Ureter (tissue), 1 donor: ENCODE measurements around the gene IGFL2. TPM values are rescaled to one million over a fixed set of nuclear protein-coding genes. Genes with fewer than 3 reads are reported as not detected.
"Not testable (repeated sequence)": the region's sequence is repeated elsewhere in the genome, so short reads cannot be mapped to it uniquely, and the experiment has no call there.

Experiments
- DNase-seq: peaks from one replicate; pipeline ENCODE4 v3.0.0-alpha.2; 2020; ENCODE audit warnings: low spot score
- total RNA-seq: library from RNA; stranded (reverse); gene quantifications from one replicate; pipeline ENCODE4 v1.2.4, GENCODE V29; 2023
- donor health status: DM: yes; HTN: yes; CAD: no.

IGFL2 gene
- total RNA-seq, 1 donor from 2014 or later = not detected

DNA sequence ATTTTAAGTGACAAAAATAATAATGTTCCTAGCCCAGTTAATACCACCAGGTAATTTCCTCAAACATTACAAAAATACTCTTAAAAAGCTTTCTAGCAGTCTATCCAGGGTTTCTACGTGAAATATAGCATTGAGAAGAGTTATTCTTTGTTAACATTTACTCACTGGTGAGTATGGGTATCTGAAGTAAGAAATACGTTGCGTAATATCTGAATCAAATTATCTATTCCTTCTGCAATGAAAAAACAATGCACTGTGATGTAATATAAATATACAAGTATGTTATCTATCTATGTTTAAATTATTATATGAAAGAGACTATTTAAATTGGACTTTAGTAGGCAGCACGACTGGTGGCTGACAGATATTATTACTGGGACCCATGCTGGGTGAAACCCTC is 5.7 kb upstream of the IGFL2 start:
- no peak for DNase-seq

DNA sequence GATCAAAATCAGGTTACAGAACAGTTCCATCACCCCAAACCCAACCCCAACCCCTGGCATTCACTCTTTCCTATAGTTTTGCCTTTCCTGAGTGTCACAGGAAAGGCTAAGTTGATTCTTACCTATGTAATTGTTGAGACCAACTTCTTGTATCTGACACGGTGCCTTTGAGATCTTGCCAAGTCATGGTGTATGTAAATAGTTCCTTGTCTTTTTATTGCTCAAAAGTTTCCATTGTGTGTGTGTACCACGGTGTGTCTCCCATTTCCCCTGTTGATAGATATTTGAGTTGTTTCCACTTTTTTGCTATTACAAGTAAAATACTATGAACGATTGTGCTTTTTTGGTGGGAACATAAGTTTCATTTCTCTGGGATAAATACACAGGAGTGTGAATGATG is 3.3 kb upstream of the IGFL2 start:
- DNase-seq = no peak

DNA sequence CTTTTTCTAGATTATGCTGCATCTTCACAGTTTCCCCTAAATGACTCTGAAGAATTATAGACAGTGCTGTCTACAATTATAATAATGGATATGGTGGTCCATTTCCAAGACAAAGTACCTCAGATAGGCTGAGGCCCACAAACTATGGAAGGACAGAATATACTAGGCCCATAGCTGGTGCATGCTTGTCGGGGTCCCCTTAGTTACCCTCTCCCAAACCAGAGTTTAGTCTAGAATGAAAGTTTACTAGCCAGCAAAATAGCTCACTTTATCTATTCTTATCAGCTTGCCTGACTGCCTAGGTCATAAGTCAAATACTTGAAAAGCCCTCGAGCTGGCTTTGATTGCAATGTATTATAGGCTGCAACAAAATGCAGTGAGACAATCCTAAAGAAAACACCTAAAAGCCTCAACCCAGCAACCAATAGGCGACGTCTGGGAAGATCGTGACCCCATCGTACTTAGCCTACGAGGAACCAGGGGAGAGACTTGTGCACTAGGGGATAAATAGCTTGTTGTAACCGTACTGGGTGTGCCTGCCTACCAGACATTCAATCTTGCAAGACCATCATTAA is 785 bp upstream of the IGFL2 start:
- no peak for DNase-seq

DNA sequence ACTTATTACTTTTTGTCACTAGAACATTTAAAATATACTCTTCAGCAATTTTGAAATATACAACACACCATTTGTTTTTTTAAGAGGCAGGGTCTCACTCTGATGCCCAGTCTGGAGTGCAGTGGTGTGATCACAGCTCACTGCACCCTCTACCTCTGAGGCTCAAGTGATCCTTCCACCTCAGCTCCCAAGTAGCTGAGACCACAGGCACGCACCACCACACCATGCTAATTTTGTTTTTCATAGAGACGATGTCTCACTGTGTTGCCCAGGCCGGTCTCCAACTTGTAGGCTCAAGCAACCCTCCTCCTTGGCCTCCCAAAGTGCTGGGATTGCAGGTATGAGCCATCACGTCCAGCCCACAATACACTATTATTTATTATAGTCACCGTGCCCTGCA is 2.6 kb downstream of the IGFL2 start:
- no peak for DNase-seq

DNA sequence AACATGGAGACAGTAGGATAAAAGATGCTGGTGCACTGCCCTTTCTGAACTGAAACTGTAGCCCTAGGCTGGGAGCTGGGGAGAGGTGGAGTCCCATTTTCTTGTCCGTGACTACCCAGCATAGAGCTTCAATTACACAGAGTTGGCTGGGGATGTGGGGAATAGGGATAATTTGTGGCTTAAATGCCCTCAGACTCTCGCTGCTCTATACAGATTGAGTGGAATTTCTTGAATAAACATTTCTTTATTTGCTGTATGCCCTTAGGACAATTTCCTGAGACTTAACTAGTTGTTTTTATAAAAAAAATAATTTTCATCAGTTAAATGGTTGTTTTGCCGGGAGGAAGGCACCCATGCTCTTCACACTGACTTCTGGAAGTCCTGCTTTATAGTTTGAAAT is 7.2 kb downstream of the IGFL2 start:
- DNase-seq = no peak

DNA sequence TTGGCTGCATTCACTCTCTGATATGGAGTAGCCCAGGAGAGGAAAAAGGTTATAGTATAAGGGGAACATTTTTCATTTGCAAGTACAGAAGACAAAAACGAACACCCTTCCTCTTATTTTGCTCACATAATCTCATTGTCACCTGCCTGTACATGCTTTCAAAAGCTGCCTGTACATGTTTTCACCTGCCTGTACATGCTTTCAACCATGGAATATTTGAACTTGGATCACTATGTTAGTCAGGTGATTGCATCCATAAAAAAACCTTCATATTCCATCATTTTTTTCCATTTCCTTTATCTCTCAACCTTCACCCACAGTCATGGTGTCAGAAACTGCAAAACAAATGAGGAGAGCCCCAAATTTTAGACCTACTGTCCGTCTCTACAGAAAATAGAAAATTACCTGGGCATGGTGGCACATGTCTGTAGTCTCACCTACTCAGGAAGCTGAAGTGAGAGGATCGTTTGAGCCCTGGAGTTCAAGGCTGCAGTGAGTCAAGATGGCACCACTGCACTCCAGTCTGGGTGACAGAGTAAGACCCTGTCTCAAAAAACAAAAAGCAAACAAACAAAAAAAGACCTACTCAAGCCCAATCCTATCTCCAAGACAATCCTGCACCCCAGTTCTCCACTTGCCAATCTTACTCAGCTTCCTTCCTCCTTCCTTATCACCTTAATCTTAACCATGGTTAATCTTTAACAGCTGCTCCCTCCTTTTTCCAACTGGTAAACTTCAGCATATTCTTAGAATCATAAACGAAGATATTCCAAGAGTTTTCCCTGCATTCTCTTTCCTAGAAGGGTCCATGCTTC is 11.6 kb downstream of the IGFL2 start:
- DNase-seq = no peak

DNA sequence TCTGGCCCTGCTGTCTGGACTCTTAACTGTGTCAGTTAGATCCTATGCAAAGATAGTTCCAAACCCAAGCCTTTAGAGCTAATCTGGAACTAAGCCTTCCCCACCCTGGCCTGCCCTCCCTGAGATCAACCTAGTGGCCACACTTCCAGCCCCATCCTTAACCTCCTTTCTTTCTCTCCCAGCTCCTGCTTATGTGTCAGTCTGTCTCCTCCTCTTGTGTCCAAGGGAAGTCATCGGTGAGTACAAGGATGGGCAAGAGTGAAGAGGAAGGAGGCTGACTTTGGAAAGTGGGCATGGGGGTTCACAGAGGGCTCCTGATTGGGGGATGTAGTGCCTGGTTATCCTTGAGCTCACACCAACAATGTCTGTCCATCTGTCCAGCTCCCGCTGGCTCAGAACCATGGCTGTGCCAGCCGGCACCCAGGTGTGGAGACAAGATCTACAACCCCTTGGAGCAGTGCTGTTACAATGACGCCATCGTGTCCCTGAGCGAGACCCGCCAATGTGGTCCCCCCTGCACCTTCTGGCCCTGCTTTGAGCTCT is 12.3 kb downstream of the IGFL2 start:
- no peak for DNase-seq

DNA sequence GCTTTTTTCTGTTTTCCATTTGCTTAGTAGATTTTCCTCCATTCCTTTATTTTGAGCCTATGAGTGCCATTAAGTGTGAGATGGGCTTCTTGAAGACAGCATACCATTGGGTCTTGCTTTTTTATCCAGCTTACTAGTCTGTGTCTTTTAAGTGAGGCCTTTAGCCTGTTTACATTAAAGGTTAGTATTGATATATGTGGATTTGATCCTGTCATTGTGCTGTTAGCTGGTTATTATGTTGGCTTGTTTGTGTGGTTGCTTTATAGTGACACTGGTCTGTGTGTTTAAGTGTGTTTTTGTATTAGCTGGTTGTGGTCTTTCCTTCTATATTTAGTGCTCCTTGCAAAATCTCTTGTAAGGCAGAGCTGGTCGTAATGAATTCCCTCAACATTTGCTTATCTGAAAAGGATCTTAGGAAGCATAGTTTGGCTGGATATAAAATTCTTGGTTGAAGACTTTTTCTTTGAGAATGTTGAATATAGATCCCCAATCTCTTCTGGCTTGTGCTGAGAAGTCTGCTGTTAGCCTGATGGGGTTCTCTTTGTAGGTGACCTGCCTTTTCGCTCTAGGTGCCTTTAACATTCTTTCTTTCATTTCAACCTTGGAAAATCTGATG is 13.7 kb downstream of the IGFL2 start:
- not testable (repeated sequence) for DNase-seq

DNA sequence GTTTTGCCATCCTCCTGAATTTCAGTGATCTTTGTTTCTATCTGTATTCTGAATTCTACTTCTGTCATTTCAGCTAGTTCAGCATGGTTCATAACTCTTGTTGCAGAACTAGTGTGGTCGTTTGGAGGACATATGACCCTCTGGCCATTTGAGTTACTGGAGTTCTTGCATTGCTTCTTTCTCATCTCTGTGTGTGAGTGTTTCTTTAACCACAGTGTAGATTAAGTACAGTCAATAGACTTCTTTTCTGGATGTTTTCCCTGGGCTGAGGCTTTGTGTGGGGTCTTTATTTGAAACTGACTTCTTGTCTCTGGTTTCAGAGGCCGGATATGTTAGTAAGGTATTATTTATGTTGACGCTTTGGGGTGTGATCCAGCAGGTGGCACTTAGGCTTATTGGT is 14.7 kb downstream of the IGFL2 start:
- DNase-seq = no peak

DNA sequence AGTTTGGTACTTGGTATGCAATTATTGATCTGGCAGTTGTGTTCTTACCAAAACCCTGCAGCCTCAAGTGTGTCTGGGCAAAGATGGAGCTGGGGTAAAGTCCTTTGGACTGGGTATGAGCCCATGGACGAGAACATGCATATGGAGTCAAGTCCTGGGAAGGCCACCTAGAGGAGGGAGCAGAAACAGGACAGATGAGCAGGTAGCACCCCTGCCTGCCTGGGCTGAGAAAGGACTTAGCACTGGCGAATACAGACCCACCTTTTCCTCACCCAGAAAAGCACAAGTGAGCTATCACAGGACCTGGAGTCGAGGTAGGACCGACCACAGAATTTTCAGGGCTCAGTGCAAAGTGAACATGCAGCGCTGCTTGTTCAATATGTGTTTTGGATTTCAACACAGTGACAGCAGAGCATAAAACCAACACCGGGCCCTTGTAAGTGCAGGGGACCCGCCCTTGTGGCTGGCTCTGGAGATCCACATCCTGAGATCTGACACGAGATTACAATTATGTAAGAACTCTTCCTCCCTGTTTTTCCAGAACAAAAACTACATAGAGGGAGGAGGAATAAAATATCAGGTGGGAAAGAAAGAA is 25.9 kb downstream of the IGFL2 start:
- DNase-seq = no peak

DNA sequence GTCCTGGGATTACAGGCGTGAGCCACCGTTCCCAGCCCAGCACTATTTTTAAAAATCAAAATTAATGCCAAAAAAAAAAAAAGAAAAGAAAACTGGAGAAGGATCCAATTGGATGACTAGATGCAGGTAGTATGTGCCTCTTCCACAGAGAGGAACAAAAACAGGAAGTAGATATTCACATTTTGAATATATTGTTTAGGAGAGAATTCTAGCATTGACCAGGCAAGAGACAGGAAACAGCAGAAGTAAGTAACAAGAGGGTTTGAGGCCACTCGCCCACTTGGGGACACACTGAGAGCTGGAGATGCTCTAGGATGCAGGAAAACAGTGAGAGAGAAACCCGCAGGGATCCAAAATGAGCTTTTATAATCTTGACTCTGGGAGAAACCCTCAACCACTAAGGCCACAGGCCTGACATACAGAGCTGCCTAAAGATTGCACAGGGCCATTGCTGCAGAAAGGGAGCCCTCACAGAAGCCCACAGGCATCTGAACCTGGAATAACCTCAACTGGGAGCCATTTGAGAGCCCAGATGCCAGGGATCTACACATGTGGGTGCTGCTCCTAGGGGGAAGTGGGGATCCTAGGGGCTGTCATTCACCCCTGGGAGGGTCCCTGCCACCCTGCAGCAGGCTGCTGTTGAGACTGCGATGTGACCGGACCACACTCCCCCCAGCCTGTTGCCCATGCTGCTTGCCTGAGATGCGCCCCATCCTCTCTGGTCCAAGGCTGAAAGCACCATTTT is 28.2 kb downstream of the IGFL2 start:
- DNase-seq = no peak

DNA sequence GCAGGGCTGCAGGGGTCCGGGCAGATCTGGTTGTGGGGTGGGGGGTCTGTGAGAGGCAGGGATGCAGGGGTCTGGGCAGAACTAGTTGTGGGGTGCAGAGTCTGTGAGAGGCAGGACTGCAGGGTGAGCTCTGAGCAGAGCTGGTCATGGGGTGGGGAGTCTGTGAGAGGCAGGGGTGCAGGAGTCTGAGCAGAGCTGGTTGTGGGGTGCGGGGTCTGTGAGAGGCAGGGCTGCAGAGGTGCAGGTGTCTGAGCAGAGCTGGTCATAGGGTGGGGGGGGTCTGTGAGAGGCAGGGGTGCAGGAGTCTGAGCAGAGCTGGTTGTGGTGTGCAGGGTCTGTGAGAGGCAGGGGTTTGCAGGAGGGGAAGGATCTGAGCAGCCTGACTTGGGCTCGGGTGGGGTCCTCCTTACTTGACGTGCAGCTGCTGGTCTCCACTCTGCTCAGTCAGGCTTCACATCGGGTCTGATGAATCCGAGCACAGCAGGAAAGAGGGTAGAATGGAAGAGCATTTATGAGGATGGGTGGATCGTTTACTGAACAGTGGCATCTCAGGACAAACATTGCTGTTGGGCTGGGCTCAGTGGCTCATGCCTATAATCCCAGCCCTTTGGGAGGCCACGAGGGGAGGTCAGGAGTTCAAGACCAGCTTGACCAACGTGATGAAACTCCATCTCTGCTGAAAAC is 31.2 kb downstream of the IGFL2 start:
- DNase-seq = no peak

DNA sequence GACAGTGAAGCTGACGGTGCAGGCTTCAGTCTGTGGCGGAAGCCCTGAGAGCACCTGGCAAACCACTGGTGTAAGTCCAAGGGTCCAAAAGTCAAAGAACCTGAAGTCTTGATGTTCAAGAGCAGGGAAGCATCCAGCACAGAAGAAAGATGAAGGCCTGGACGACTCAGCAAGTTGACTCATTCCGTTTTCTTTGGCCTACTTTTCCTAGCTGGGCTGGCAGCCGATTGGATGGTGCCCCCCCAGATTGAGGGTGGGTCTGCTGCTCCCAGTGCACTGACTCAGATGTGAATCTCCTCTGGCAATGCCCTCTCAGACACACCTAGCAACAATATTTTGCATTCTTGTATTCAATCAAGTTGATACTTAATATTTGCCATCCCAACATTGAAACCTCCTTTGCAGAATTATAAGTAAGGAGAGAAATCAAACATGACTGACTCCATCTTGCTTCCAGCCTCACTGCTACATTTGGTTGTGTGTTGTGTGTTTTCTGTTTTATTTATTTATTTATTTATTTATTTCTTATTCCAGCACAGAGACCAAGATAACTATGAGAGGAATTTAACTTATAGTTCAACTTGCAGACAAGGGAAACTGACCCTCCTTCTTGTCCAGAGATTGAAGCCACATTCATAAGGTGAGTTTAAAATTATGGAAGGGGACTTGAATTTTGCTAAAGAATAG is 32.8 kb downstream of the IGFL2 start:
- no peak for DNase-seq

DNA sequence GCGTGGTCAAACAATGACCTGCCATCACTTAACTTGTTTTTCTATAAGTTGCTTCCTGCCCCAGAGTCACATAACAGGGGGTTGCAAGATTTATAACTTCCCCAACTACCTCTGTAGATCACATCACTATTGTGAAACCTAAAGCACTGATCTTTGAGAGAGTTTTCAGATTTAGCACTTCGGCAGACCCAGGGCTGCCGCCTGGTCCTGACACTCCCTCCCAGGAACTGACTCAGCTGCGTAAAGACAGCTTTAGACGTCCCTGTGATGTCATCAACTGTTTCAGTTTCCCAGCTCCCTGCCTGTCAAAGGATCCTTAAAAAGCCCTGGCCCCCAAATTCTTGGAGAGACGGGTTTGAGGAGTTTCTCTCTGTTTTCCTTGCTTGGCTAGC is 33.3 kb downstream of the IGFL2 start:
- no peak for DNase-seq

DNA sequence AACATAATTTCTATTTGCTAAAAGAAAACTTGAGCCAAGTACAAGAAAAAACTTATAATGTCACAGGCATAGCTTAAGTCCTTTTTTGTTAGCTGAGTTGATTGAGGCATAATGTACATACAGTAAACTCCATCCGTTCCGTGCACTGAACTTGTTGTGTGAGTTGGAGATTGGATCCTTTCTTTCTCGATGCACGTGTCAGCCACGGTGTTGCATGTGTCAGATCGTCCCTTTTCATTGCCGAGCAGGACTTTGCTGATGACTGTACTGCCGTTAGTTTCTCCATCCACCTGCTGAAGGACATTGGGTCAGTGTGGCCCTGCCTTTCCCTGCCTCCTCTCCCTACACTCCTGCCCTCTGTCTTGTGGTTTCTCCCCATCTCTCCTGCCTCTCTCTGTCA is 34.4 kb downstream of the IGFL2 start:
- DNase-seq = no peak

DNA sequence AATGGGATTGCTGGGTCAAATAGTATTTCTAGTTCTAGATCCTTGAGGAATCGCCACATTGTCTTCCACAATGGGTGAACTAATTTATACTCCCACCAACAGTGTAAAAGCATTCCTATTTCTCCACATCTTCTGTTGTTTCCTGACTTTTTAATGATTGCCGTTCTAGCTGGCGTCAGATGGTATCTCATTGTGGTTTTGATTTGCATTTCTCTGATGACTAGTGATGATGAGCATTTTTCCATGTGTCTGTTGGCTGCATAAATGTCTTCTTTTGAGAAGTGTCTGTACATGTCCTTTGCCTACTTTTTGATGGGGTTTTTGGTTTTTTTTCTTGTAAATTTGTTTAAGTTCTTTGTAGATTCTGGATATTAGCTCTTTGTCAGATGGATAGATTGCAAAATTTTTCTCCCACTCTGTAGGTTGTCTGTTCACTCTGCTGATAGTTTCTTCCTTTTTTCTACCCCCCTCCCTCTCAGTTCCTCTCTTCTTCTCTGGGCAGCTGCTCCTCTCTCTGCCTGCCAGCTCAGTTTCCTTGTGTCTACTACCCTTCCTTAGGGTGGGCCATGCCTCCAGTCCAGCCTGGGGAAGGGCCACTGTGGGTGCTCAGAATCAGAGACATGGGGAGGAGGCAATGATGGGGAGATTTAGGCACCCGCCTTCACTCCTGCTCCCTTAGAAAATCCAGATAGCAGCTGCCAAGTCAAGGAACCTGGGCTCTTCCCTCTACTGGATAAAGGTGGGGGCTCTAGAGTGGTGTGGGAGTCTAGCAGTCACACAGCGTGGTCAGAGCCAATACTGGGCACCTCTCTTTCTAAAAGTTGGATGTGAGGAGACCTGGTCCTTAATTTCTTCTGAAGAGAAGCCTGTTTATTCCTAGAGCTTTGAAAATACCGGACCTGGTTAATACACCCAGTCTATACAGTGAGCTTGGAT is 37.0 kb downstream of the IGFL2 start:
- not testable (repeated sequence) for DNase-seq

DNA sequence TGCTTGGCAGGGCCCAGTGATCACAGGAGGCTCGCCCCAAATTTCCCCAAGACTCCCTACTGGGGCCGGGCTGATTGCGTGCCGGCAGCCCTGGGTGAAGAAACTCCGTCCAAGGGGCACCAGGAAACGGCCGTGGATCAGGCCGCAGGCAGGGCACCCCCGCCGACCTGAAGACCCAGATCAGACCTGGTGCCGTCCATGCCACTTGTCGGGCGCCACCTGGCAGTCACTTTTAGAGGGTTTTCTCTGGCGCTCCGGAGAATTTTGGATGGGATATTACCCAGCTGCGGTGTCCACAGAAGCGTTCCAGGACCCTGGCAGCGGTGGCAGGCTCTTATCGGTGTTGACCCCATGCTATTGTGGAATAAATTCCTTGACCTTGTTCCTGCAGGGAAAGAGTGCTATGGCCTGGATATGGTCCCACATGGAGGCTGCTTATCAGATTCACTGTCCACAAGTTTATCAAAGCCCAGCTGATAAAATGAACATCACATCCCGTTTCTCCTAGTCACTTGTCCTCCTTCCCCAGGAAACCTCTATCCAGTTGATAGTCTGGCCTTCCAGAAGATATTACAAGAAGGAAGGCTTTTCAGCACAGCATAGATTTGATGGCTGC is 38.2 kb downstream of the IGFL2 start:
- DNase-seq = no peak

DNA sequence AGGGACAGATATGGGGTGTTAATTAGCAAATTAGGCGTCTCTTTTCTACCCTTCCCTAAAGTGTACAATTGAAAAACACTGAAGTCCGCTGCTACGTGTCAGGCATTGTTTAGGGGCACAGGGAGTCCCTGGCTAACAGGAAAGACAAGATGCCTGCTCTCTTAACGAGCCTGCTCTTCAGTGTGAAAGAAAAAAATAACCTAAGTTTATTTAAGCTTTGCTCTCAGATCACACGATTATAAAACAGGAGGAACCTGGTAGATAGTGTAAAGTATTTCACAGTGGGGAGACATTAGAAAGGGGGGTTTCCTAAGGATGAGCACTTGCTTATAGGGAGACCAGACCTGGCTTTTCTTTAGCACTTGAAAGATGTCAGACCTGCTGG is 38.7 kb downstream of the IGFL2 start:
- DNase-seq = no peak
